Loucy (cell line): ENCODE results near the gene CD44.

Experiments
- EZH2phosphoT487 ChIP-seq: fragments of 200-600 bp; IDR thresholded peaks from 2 replicates; pipeline ENCODE4 v1.6.1; 2018; ENCODE audit warnings: antibody characterized with exemption, mild to moderate bottlenecking, moderate library complexity, borderline replicate concordance
- TF ChIP-seq, protein P1 (sequence below): fragments of 200-600 bp; sonication (generic); conservative IDR thresholded peaks from 2 replicates; pipeline ENCODE4 v1.5.1; 2014; ENCODE audit warnings: mild to moderate bottlenecking, antibody characterized with exemption, low read length

GRCh38 chr11:35163209-35163608 lies 24.2 kb downstream of the CD44 start:
- no peak for TF ChIP-seq EZH2phosphoT487
- TF ChIP-seq, protein P1, sequence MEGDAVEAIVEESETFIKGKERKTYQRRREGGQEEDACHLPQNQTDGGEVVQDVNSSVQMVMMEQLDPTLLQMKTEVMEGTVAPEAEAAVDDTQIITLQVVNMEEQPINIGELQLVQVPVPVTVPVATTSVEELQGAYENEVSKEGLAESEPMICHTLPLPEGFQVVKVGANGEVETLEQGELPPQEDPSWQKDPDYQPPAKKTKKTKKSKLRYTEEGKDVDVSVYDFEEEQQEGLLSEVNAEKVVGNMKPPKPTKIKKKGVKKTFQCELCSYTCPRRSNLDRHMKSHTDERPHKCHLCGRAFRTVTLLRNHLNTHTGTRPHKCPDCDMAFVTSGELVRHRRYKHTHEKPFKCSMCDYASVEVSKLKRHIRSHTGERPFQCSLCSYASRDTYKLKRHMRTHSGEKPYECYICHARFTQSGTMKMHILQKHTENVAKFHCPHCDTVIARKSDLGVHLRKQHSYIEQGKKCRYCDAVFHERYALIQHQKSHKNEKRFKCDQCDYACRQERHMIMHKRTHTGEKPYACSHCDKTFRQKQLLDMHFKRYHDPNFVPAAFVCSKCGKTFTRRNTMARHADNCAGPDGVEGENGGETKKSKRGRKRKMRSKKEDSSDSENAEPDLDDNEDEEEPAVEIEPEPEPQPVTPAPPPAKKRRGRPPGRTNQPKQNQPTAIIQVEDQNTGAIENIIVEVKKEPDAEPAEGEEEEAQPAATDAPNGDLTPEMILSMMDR, result no peak
